ENCODE data around the gene GPR173. TPM values are rescaled to one million over a fixed set of nuclear protein-coding genes. Genes with fewer than 3 reads are reported as not detected.
A peak's percentile ranks its signal among the peaks of the same experiment; 100 is the strongest.

The GPR173 gene
- total RNA-seq, 1 experiment from 2014 or later, result 5.3 TPM

GRCh38 chrX:53088136-53088974 lies 39.8 kb downstream of the GPR173 start:
- no peak for TF ChIP-seq EZH2 (IDR thresholded peaks at IDR 0.05; ENCODE audit: borderline replicate concordance, low read depth, low read length, poor library complexity, severe bottlenecking)
- no peak for TF ChIP-seq CTCF (conservative IDR thresholded peaks at IDR 0.05; ENCODE audit: low read depth, low read length)
- peaks cover 29% of the 10 kb centered on the region for H3K36me3 ChIP-seq (ENCODE audit: insufficient read depth, low read length, poor library complexity, severe bottlenecking)
- peak overlapping the region; percentile 45 for H3K4me3 ChIP-seq (ENCODE audit: low read depth, low read length, poor library complexity, severe bottlenecking)
- POLR2A ChIA-PET (ENCODE audit: low non-redundant PET), result no interaction called here
- intact Hi-C loops (cut with micrococcal nuclease; ENCODE audit: unreplicated experiment), result no loop called here
- no TSS peak for BruUV-seq (replicated peaks)
- peak overlapping the region; percentile 73 for H3K27ac ChIP-seq (ENCODE audit: low read depth, low read length, poor library complexity, severe bottlenecking)
- DNase-seq (ENCODE audit: low spot score), result peak; percentile 88
- no peaks in the 10 kb centered on the region for H3K27me3 ChIP-seq (replicated peaks; ENCODE audit: insufficient read depth, low read depth, low read length, poor library complexity)
- CTCF ChIA-PET, result no interaction called here
- no peaks in the 10 kb centered on the region for H3K9me3 ChIP-seq (ENCODE audit: low read depth, low read length, poor library complexity, severe bottlenecking)
- H3K4me1 ChIP-seq (ENCODE audit: insufficient read depth, low read length, poor library complexity, severe bottlenecking), result peaks cover 14% of the 10 kb centered on the region

GRCh38 chrX:53089224-53089842 lies 40.7 kb downstream of the GPR173 start:
- H3K27ac ChIP-seq (ENCODE audit: low read depth, low read length, poor library complexity, severe bottlenecking), result peak overlapping the region; percentile 55
- intact Hi-C loops (cut with micrococcal nuclease; ENCODE audit: unreplicated experiment), result loop anchor here (1.0 kb wide), 1 partner anchor 17 kb away; no protein-coding TSS in a partner anchor

GRCh38 chrX:53089925-53090324 lies 41.3 kb downstream of the GPR173 start:
- no peak overlapping the region for H3K27ac ChIP-seq (ENCODE audit: low read depth, low read length, poor library complexity, severe bottlenecking)
- no peak overlapping the region for H3K4me3 ChIP-seq (ENCODE audit: low read depth, low read length, poor library complexity, severe bottlenecking)
- intact Hi-C loops (cut with micrococcal nuclease; ENCODE audit: unreplicated experiment), result loop anchor here (1.0 kb wide), 1 partner anchor 18 kb away; no protein-coding TSS in a partner anchor
- no peak for DNase-seq (ENCODE audit: low spot score)
- peaks cover 13% of the 10 kb centered on the region for H3K4me1 ChIP-seq (ENCODE audit: insufficient read depth, low read length, poor library complexity, severe bottlenecking)
- H3K36me3 ChIP-seq (ENCODE audit: insufficient read depth, low read length, poor library complexity, severe bottlenecking), result peaks cover 19% of the 10 kb centered on the region
- no TSS peak for BruUV-seq (replicated peaks)
- no peaks in the 10 kb centered on the region for H3K27me3 ChIP-seq (replicated peaks; ENCODE audit: insufficient read depth, low read depth, low read length, poor library complexity)
- ChIA-PET CTCF (no interaction called here), POLR2A (ENCODE audit: low non-redundant PET) (no interaction called here)
- no peaks in the 10 kb centered on the region for H3K9me3 ChIP-seq (ENCODE audit: low read depth, low read length, poor library complexity, severe bottlenecking)
- no peak for TF ChIP-seq CTCF (conservative IDR thresholded peaks at IDR 0.05; ENCODE audit: low read depth, low read length)
- no peak for TF ChIP-seq EZH2 (IDR thresholded peaks at IDR 0.05; ENCODE audit: borderline replicate concordance, low read depth, low read length, poor library complexity, severe bottlenecking)

More at GRCh38 chrX:53089224-53089842, 40.7 kb downstream of the GPR173 start:
- H3K9me3 ChIP-seq (ENCODE audit: low read depth, low read length, poor library complexity, severe bottlenecking), result no peaks in the 10 kb centered on the region
- POLR2A ChIA-PET (ENCODE audit: low non-redundant PET), result no interaction called here
- CTCF ChIA-PET, result no interaction called here
- no peaks in the 10 kb centered on the region for H3K27me3 ChIP-seq (replicated peaks; ENCODE audit: insufficient read depth, low read depth, low read length, poor library complexity)
- BruUV-seq (replicated peaks), result no TSS peak
- H3K4me3 ChIP-seq (ENCODE audit: low read depth, low read length, poor library complexity, severe bottlenecking), result peak overlapping the region; percentile 45
- peaks cover 25% of the 10 kb centered on the region for H3K36me3 ChIP-seq (ENCODE audit: insufficient read depth, low read length, poor library complexity, severe bottlenecking)
- H3K4me1 ChIP-seq (ENCODE audit: insufficient read depth, low read length, poor library complexity, severe bottlenecking), result peaks cover 11% of the 10 kb centered on the region
- no peak for TF ChIP-seq EZH2 (IDR thresholded peaks at IDR 0.05; ENCODE audit: borderline replicate concordance, low read depth, low read length, poor library complexity, severe bottlenecking)
- TF ChIP-seq CTCF (conservative IDR thresholded peaks at IDR 0.05; ENCODE audit: low read depth, low read length), result peak; percentile 86
- DNase-seq (ENCODE audit: low spot score), result peak; percentile 73
